Fibroblast of lung (primary cell): ENCODE measurements around the gene DRGX.

Experiments used
- EZH2 ChIP-seq: IDR thresholded peaks from 2 replicates; pipeline ENCODE4 v1.5.1; 2012; ENCODE audit warnings: low read length, control low read depth, mild to moderate bottlenecking; ENCODE audit errors: missing control alignments
- TF ChIP-seq, protein P1 (sequence below), 2 donors: IDR thresholded peaks in 1 of 2; conservative IDR thresholded peaks in 1 of 2; 1 replicate in 1 of 2; 2 replicates in 1 of 2; pipeline ENCODE4 v1.5.1; 2011 to 2012; ENCODE audit warnings: low read length in 2 of 2, control low read depth in 1 of 2, inconsistent platforms in 1 of 2, low read depth in 1 of 2, mild to moderate bottlenecking in 1 of 2

DNA sequence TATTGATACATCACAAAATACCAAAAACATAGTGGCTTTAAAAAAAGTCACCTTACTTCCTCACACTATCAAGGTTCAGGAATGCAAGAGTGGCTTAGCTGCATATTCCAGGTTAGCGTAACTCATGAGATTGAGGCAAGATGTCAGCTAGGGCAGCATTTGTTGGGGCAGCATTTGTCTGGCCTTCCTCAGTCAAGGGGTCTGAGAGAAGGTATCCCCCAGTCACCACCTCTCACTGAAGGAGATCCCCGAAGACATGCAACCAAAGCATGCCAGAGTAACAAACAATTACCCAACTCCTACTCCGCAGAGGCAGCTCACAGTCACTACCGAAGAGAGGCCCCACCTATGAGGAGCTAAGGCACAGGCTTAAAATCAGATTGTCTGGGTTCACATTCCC, 48.5 kb downstream of the DRGX start:
- TF ChIP-seq, protein P1, sequence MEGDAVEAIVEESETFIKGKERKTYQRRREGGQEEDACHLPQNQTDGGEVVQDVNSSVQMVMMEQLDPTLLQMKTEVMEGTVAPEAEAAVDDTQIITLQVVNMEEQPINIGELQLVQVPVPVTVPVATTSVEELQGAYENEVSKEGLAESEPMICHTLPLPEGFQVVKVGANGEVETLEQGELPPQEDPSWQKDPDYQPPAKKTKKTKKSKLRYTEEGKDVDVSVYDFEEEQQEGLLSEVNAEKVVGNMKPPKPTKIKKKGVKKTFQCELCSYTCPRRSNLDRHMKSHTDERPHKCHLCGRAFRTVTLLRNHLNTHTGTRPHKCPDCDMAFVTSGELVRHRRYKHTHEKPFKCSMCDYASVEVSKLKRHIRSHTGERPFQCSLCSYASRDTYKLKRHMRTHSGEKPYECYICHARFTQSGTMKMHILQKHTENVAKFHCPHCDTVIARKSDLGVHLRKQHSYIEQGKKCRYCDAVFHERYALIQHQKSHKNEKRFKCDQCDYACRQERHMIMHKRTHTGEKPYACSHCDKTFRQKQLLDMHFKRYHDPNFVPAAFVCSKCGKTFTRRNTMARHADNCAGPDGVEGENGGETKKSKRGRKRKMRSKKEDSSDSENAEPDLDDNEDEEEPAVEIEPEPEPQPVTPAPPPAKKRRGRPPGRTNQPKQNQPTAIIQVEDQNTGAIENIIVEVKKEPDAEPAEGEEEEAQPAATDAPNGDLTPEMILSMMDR (conservative IDR thresholded peaks at IDR 0.05 in 1 of 2, IDR thresholded peaks at IDR 0.05 in 1 of 2; ENCODE audit: low read depth in 1 of 2, low read length in 2 of 2) = no peak
- no peak for TF ChIP-seq EZH2
